Left colon (tissue), 2 donors: ENCODE measurements around the gene CAPSL. TPM values are rescaled to one million over a fixed set of nuclear protein-coding genes. Genes with fewer than 3 reads are reported as not detected.

Experiments
- total RNA-seq, 2 donors: library from RNA; stranded (reverse); fragmentation: NEBNext Ultra II Directional; extraction: Animal tissue kit (Norgen Biotek cat#: 25700); gene quantifications; one replicate each; pipeline ENCODE4 v1.2.1, GENCODE V29; 2021
- donor health status: DM: no; HTN: no; CAD: no.
- donor health status: DM: yes; HTN: yes; CAD: no.

CAPSL gene
- total RNA-seq, 2 donors from 2014 or later = not detected

Other genes with a start within 250 kb of the CAPSL start
- gene IL7R, start 81.7 kb downstream of the CAPSL start, total RNA-seq = 10 to 100 TPM in 1 of 2 donors, 1 to 10 TPM in 1; 3.0 to 12.0 TPM
- gene UGT3A1, start 52.8 kb upstream of the CAPSL start, total RNA-seq = not detected
- not detected for gene UGT3A2, start 128.3 kb upstream of the CAPSL start, total RNA-seq
- gene LMBRD2, start 213.3 kb upstream of the CAPSL start, total RNA-seq = 10 to 100 TPM; 15.1 to 17.3 TPM
- 10 to 100 TPM; 14.4 to 19.1 TPM for gene SKP2, start 213.5 kb upstream of the CAPSL start, total RNA-seq